Measurements from ENCODE around the gene GIT1.
A peak's percentile ranks its signal among the peaks of the same experiment; 100 is the strongest.

Gene GIT1

GRCh38 chr17:29594519-29595090, 5.2 kb upstream of the GIT1 start:
- no peak for DNase-seq (ENCODE audit: low read depth)

DNA sequence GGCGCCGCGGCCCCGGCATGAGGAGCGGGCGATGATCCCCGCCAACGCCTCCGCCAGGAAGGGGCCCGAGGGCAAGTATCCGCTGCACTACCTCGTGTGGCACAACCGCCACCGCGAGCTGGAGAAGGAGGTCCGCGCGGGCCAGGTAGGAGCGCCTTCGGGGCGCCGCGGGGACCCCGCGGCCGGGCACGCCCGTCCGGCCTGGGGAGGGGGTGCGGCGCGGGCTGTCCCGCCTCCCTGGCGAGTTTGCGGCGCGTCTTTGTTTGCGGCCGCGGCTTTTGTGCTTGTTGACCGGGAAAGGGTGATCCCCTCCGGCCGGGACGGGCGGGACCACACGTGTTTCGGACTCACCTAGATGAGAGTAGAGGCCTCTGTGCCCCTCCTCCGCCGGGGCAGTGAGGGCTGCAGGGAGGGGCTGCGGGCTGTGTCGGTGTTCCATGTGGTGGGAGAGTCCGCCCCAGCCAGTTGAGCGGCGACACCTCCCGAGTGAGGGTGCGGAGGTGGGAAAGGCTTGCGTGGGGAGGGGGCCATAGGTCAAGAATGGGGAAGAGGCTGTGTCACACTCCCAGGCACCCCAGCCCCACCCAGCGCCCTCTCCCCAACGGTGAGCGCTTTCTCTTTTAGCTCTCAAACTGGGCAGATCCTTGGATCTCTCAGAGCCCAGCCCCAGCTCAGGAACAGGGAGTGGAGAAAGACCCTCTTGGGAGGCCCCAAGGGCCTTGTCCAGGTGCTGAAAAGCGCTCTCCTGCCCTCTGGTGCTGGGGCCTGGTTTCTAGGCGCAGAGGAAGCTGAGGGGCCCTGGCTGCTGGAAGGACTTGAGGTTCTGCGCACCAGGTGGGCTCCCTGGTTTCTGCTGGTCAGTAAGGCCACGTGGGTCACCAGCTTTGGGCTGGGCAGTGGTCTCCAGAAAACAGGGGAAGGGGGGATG, 4.4 kb upstream of the GIT1 start:
- DNase-seq (ENCODE audit: low read depth) = no peak

- DNase-seq (ENCODE audit: low read depth) = no peak
Observed at GRCh38 chr17:29592850-29593551, 3.6 kb upstream of the GIT1 start, which contains the start of gene ANKRD13B. Gene ANKRD13B, plus strand, starts transcription at chr17:29593132. Its CDS starts 490 bp downstream, at chr17:29593622.

GRCh38 chr17:29591737-29592608, 2.5 kb upstream of the GIT1 start:
- DNase-seq (ENCODE audit: low read depth) = peak; percentile 60

DNA sequence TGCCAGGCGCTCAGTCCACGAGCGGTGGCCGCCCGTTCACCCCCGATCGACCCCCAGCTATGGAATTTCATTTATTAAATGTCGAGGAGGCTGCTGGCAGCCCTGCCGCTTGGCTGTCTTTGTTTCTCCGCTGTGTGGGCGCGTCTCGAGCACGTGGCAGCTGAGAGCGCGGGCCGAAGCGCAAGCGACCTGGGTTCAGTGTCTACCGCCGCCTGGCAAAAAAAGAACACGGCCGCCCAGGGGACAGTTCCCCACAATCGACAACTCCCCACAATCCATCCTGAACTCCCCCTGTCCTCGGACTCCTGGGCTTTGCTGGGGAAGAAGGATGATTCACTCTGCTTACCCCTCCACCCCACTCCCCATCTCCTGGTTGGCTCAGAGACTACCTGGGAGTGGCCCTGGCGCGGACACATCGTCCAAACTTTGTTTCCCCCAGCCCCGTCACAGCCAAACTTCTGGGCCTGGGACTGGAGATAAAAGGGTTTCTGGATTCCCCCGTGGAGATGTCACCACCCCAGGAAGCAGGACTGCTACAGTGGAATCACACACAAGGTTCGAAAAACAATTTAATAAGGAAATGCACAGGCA, 1.8 kb upstream of the GIT1 start:
- DNase-seq (ENCODE audit: low read depth) = no peak

DNA sequence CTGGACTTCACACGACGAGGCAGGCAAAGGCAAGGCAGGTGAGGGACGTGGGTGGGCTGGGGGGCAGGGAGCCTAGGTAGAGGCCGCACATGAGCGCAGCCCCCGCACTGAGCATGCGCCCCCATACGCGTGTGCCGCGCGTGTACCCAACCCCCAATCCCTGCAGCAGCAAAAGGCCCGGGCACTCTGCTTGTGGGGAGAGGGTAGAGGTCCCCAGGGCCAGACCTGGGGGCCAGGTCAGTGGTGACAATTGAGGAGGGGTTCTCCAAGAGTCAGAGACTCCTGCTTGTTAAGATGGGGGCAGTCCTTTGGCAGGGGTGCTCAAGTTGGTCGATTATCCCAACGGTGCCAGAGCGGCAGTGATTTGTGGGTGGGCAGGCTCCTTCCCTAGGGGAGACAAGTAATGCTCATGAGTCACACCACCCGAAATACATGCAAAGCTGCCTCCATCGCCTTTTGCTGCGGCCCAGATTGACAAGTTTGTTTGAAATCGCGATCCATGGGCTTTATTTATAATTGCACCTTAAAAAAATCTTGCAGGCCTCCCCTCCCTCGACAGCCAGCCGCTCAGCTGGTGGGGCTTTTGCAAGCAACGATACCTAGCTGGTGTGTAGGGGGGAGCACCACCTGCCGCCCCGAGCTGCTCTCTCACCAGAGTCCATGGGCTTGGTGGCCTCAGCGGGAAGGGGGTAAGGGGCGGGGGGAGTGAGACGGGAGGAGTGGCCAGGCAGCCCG, 1.1 kb upstream of the GIT1 start:
- DNase-seq (ENCODE audit: low read depth) = no peak

DNA sequence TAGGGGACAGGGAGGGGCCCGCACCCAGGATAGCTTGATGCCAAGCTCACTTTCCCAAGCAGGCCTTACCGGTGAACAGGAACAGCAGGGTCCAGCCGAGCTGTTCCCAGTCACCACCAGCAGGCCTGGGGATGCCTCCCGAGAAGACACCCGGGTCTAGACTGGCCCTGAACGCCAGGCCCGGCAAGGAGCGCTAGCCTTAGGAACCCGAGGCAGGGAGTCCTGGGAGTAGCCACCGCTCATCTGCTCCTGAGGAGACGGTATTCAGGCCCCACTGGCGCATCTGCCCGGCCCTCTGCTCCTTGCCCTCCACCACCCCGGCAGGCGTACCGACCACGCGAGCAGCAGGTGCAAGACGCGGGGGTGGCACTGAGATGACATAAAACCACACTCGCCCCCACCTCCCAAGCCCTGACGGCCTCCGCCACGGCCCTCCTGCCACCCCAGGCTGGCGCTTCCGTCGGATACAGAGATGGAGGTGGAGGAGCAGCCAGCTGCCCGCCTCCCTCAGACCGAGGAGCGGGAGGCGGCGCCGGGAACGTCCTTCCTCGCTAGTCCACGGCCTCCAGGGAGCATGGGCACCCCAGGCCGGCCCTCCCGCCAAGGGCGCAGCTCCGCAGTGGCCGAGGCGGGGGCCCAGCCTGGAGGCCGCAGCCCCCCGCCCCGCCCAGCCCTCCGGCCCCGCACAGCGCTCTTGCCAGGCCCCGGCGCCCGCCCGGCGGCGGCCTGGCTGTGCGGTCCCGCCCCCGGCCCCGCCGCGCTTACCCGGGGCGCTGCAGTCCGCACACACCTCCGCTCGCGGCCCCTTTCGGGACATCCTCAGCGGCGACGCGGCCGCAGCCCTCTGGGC, 661 bp downstream of the GIT1 start:
- DNase-seq (ENCODE audit: low read depth) = peak; percentile 69

GRCh38 chr17:29588017-29588561, 1.4 kb downstream of the GIT1 start:
- DNase-seq (ENCODE audit: low read depth) = no peak

DNA sequence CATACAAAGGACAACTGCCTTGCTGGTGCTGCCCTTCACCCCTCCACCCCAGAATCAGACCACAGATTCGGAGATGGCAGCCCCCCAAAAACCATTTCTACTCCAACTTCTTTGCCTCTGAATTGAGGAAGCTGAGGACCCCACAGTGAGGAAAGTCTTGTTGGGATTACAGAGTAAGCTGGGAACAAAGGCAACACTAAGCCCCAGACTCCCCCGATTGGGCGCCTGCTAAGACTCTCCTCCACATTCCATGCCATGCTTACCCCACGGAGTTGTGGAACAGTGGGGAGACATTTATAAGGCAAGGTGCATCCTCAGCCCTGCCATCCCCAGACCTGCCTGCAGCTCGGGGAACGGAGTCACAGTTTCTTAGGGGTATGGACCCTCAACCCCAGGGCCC, 1.9 kb downstream of the GIT1 start:
- DNase-seq (ENCODE audit: low read depth) = no peak

GRCh38 chr17:29586676-29587469, 2.6 kb downstream of the GIT1 start:
- DNase-seq (ENCODE audit: low read depth) = no peak

DNA sequence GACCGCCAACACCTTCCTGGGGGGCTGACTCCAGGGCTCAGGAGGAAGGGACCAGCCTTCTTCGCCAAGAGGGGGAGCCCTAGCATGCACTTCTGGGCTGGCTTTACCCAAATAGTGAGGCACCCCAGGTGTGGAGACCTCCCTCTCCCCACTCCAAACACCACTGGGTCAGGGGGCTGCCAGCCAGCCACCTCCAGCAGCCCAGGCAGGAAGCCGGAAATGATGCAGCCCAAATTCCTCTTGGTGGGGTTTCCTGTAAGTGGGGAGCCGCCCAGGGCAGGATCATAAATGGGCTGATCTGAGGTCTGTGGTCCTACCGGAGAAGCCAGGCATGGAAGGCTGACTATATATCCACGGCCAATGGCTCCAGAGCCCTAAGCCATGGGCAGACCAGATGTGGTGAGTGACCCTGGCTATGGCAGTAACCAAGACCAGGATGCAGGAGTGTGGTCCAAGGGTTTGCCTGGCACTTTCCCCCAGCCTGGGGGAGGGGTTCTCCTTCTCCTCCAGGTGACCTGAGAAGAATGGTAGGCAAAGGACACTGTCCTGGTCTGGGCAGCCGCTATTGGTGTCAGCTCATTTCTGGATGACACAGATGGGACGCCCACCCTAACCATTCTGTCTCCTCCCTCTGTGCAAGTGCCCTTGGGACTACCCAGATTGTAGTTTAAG, 4.2 kb downstream of the GIT1 start:
- no peak for DNase-seq (ENCODE audit: low read depth)

DNA sequence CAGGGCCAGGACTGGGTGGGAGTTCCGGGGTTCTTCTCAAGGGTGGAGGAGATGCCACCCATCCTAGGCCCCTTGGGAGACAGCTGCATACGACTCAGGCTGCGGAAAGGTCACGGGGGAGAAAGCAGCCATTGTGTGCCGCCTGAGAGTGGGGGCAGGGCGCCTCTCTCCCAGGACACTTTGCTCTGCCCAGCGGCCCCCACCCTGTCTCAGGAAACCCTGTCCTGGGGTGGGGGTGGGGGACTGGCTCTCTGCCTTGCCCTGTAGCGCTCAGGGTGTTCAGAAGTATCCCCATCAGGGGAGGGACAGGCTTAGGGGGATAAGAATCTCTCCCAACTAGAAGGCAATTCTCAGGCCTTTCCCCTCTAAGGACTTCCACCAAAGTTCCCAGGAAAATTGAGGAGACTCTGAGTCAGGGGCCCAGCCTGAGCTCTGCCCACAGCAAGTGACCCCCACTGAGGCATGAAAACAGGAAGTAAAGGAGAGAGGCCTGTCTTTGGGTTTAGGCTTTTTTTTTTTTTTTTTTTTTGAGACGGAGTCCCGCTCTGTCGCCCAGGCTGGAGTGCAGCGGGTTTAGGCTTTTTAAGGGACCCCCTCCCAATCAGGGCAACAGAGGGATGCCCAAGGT, 4.9 kb downstream of the GIT1 start:
- DNase-seq (ENCODE audit: low read depth) = no peak

GRCh38 chr17:29583324-29584248, 5.9 kb downstream of the GIT1 start:
- DNase-seq (ENCODE audit: low read depth) = no peak

DNA sequence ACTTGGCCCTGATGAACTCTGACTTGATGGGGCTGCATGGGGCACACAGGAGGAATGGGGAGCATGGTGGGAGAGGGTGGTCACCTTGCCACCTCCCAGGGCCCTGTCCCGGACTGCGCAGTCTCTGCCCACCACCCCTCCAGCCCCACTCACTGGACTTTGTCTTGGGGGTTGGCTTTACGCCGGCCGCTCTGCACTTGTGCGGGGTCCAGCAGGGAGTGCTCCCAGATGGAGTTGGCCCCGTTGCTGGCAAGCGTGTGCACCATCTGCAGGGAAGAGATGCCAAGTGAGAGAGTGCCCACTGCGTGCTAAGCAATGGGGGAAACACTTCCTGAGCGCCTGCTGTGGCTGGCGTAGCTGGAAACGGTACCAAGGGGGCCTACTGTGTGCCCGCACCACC, 6.7 kb downstream of the GIT1 start:
- no peak for DNase-seq (ENCODE audit: low read depth)

- no peak for DNase-seq (ENCODE audit: low read depth)
Observed at GRCh38 chr17:29582254-29582765, 7.1 kb downstream of the GIT1 start.

DNA sequence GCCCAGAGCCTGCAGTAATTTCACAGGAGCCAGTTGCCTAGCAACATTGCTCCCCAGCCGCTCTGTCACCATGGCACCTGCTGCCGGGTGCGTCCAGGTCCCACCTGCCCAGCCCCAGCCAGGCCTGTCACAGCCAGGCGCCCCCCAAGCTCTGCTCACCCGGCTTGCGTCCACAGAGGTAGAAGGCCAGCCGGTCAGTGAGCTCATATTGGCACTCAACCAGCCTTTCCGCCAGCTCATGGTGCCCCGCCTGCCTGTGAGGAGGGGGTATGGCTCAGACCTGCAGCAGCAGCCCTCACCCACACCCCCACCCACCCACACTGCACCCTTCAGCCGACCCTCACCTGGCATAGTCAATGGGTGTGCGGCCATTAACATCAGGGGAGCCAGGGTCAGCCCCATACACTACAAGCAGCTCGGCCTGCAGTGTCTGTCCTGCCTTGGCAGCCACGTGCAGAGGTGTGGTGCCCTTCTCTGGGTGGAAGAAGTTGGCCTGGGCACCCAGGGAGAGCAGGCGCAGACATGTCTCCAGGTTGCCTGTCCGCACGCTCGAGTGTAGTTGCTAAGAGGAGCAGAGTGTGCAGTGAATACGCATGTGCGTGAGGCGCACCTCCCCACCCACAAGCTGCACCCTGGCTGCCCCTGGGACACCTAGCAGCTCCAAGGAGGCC, 7.7 kb downstream of the GIT1 start:
- DNase-seq (ENCODE audit: low read depth) = no peak

Measured in stimulated activated CD8-positive, alpha-beta memory T cell treated with anti-CD3 and anti-CD28 coated beads, Interleukin-12 subunit alpha, Interleukin-12 subunit beta, amount 100 ng/mL, for 4 hours (primary cell).